Uterus (tissue), 2 donors: Measurements from ENCODE around the gene PDK4.

ENCODE experiments used
- CTCF ChIP-seq, 4 experiments: fragments of 200-600 bp in 2 of 4; fragments of 450-650 bp in 2 of 4; sonication (generic) in 2 of 4; IDR thresholded peaks; one replicate each; pipeline ENCODE4 v1.5.1; 2016 to 2019; ENCODE audit warnings: antibody characterized with exemption in 4 of 4, mild to moderate bottlenecking in 2 of 4, moderate library complexity in 1 of 4
- POLR2A ChIP-seq, 2 donors: fragments of 450-650 bp; IDR thresholded peaks; one replicate each; pipeline ENCODE4 v1.6.1; 2016; ENCODE audit warnings: antibody characterized with exemption in 2 of 2, mild to moderate bottlenecking in 1 of 2, moderate library complexity in 1 of 2

GRCh38 chr7:95622001-95622549 is 25.8 kb upstream of the PDK4 start:
- no peak for TF ChIP-seq CTCF (IDR thresholded peaks at IDR 0.05)
- no peak for TF ChIP-seq POLR2A (IDR thresholded peaks at IDR 0.05)
